ENCODE results near the gene CNTN1. TPM values are rescaled to one million over a fixed set of nuclear protein-coding genes. Genes with fewer than 3 reads are reported as not detected.

The CNTN1 gene
- polyA plus RNA-seq, 1 donor (not counting 4 experiments of a cell fraction or from before 2014, with no cell fraction given) = 19.0 TPM

- dilution Hi-C loops (cut with MboI; ENCODE audit: extremely low pct_ligation_motif_present, low sequenced_read_pairs) = no loop called here
- TF ChIP-seq CTCF (optimal IDR thresholded peaks at IDR 0.05 in 1 of 3, IDR thresholded peaks at IDR 0.05 in 1 of 3, conservative IDR thresholded peaks at IDR 0.05 in 1 of 3; ENCODE audit: extremely low read depth in 1 of 3, insufficient read depth in 2 of 3, low read length in 3 of 3) (no peak), EZH2 (IDR thresholded peaks at IDR 0.05; ENCODE audit: low read length) (no peak)
- FAIRE-seq = no peak
- H3K9me3 ChIP-seq (ENCODE audit: control insufficient read depth, low read depth, low read length) = no peaks in the 10 kb centered on the region
- H3K27ac ChIP-seq (ENCODE audit: control insufficient read depth, insufficient read depth, low read length) = no peak overlapping the region
- H3K9ac ChIP-seq (ENCODE audit: control insufficient read depth, extremely low read depth, insufficient read depth, low read length) = no peak overlapping the region
- H3K4me2 ChIP-seq (ENCODE audit: control insufficient read depth, extremely low read depth, insufficient read depth, low read depth, low read length) = no peak overlapping the region
- H4K20me1 ChIP-seq (ENCODE audit: control insufficient read depth, extremely low read depth, insufficient read depth, low read length) = no peaks in the 10 kb centered on the region
- peaks cover 3% of the 10 kb centered on the region for H3K4me1 ChIP-seq (ENCODE audit: control insufficient read depth, extremely low read depth, insufficient read depth, low read length)
- no peak overlapping the region for H3K4me3 ChIP-seq (ENCODE audit: control insufficient read depth in 2 of 3, extremely low read depth in 1 of 3, insufficient read depth in 2 of 3, low read depth in 1 of 3, low read length in 3 of 3)
- H3K27me3 ChIP-seq (ENCODE audit: control insufficient read depth, extremely low read depth, insufficient read depth, low read length) = no peaks in the 10 kb centered on the region
- H3K9me1 ChIP-seq (ENCODE audit: control insufficient read depth, extremely low read depth, insufficient read depth, low read length) = no peaks in the 10 kb centered on the region
- H3K36me3 ChIP-seq (ENCODE audit: control insufficient read depth in 2 of 2, extremely low read depth in 1 of 2, insufficient read depth in 2 of 2, low read length in 2 of 2) = no peaks in the 10 kb centered on the region
- H3K79me2 ChIP-seq (ENCODE audit: control insufficient read depth, insufficient read depth, low read length) = no peaks in the 10 kb centered on the region
- no peak for DNase-seq (ENCODE audit: low read depth, low spot score)
- H2AFZ ChIP-seq (ENCODE audit: control insufficient read depth, low read length) = no peak overlapping the region
These were observed 327.2 kb downstream of the CNTN1 start for GRCh38 chr12:41019461-41019860.

DNA sequence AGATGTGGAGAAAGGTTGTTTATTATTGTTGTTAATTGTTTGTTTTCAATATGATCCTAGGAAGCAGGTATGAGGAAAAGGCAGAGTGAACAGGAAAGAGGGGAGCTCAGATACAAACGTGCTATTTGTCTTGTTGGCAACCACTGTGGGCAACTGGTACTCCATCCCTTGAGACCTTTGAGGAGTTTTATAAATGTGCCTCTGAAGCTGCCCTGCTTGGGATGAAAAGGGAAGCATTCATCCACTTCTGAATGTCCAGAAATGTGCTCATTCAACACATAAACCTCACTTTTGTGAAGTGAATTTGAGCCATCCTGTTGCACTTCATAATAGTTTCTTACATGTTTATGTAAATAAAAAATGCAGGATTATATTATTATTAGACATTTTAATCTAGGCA lies 331.6 kb downstream of the CNTN1 start:
- H3K36me3 ChIP-seq (ENCODE audit: control insufficient read depth in 2 of 2, extremely low read depth in 1 of 2, insufficient read depth in 2 of 2, low read length in 2 of 2) = no peaks in the 10 kb centered on the region
- H3K9ac ChIP-seq (ENCODE audit: control insufficient read depth, extremely low read depth, insufficient read depth, low read length) = no peak overlapping the region
- TF ChIP-seq CTCF (optimal IDR thresholded peaks at IDR 0.05 in 1 of 3, IDR thresholded peaks at IDR 0.05 in 1 of 3, conservative IDR thresholded peaks at IDR 0.05 in 1 of 3; ENCODE audit: extremely low read depth in 1 of 3, insufficient read depth in 2 of 3, low read length in 3 of 3) = no peak
- no peak for TF ChIP-seq EZH2 (IDR thresholded peaks at IDR 0.05; ENCODE audit: low read length)
- no peaks in the 10 kb centered on the region for H3K27me3 ChIP-seq (ENCODE audit: control insufficient read depth, extremely low read depth, insufficient read depth, low read length)
- no peaks in the 10 kb centered on the region for H3K4me1 ChIP-seq (ENCODE audit: control insufficient read depth, extremely low read depth, insufficient read depth, low read length)
- H3K9me3 ChIP-seq (ENCODE audit: control insufficient read depth, low read depth, low read length) = no peaks in the 10 kb centered on the region
- no peak overlapping the region for H3K4me3 ChIP-seq (ENCODE audit: control insufficient read depth in 2 of 3, extremely low read depth in 1 of 3, insufficient read depth in 2 of 3, low read depth in 1 of 3, low read length in 3 of 3)
- H3K79me2 ChIP-seq (ENCODE audit: control insufficient read depth, insufficient read depth, low read length) = no peaks in the 10 kb centered on the region
- no peak overlapping the region for H2AFZ ChIP-seq (ENCODE audit: control insufficient read depth, low read length)
- no peaks in the 10 kb centered on the region for H4K20me1 ChIP-seq (ENCODE audit: control insufficient read depth, extremely low read depth, insufficient read depth, low read length)
- no peak for FAIRE-seq
- DNase-seq (ENCODE audit: low read depth, low spot score) = no peak
- dilution Hi-C loops (cut with MboI; ENCODE audit: extremely low pct_ligation_motif_present, low sequenced_read_pairs) = no loop called here
- no peaks in the 10 kb centered on the region for H3K9me1 ChIP-seq (ENCODE audit: control insufficient read depth, extremely low read depth, insufficient read depth, low read length)
- H3K4me2 ChIP-seq (ENCODE audit: control insufficient read depth, extremely low read depth, insufficient read depth, low read depth, low read length) = no peak overlapping the region
- H3K27ac ChIP-seq (ENCODE audit: control insufficient read depth, insufficient read depth, low read length) = no peak overlapping the region

All from keratinocyte (primary cell).